Eye (tissue), 1 donor: Measurements from ENCODE around the gene CRACR2A.

Experiments used
- DNase-seq: peaks from one replicate; pipeline ENCODE4 v3.0.0-alpha.2; 2015

Gene CRACR2A

DNA sequence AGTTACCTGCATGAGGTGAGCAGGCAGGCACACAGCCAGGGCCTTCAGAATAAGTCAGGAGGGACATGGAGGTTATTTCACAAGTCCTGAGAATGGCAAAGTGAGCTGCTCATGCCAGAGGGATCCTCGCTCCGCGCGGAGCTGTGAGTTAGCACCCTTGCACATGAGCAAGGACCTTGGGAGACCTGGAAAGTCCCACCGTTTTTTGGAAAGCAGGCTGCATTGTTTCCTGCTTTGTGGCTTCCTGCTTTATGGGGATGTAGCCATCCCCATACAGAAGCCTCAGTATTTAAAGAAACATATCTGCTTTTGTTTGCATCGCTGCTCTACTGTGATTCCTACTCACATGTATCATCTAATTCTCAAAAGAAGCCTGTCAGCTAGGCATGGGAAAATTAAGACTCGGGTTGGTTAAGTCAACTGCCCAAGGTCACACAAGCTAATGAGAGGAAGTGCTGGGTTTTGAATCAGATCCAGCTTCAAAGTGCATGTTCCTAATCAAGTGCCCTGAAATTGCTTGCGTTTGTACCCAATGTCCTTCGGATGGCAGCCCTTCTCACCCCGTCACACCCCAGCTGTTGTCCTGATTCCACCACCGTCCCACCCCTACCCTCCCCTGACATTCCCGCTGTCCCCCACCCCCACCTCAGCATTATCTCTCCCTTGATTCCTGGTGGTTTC, 106.2 kb downstream of the CRACR2A start:
- no peak for DNase-seq

DNA sequence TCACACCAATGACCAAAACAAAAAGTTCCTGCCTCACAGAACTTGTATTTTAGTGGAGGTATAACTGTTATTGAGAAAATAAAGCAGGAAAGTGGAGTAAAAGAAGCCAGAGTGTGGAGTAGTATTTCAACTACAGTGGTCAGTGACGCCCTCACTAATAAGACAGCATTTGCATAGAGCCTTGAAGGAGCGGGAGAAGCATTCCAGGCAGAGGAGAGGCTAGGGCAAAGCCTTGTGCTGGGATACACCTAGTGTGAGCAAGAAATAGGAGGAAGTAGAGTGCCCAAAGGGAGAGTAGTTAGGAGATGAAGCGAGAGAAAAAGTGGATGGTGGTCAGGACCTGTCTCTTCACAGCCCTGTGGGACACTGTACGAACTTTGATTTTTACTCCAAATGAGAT, 107.8 kb downstream of the CRACR2A start:
- no peak for DNase-seq

GRCh38 chr12:3644104-3644503, 108.8 kb downstream of the CRACR2A start:
- DNase-seq = no peak

DNA sequence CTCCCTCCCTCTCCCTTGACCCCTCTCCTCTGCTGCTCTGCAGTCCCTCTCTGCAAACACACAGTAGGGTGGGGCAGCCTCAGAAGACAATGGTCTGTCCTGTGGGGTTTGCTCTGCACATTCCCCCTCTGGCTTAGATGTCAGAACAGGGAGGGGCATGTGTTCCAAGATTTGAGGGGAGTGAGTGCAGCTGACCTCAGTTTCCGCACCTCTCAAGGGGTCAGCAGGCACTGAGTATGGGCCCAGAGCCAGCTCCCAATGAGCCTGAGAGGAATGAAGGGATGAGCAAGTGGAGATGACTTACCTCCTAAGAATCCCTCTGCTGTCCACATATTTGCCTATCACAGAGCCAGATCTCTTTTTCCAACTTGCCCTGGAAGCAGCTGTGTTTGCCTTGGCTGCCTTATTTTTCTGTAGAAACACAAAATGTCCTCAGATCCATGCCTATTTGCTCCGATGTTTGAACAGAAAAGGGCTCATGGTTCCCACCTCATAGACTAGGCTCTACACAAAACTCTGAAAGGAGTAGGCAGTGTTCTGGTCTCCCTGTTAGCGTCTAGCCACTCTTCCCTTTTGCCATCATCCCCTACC, 111.4 kb downstream of the CRACR2A start:
- no peak for DNase-seq

GRCh38 chr12:3636328-3636727, 116.6 kb downstream of the CRACR2A start:
- DNase-seq = no peak

DNA sequence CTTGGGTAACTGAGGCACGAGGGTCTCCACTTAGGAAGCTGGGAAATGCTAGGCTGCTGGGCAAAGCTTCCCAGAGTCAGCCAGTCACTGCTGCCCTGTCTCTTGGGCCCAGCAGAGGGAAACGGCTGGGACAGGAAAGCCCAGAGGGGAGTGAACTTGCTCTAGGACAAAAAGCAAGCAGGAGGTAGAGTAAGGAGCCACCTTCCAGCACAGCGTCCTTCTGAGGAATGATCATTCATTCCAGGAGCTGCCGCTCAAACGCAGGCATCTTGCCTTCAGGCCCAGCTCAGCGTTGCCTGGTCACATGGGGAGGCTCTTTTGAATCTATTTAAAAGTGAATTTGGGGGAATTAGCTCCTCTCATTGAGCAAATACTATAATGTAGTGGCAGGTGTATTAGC, 118.6 kb downstream of the CRACR2A start:
- DNase-seq = no peak

- DNase-seq = no peak
These were observed 119.5 kb downstream of the CRACR2A start for GRCh38 chr12:3633396-3633795.

DNA sequence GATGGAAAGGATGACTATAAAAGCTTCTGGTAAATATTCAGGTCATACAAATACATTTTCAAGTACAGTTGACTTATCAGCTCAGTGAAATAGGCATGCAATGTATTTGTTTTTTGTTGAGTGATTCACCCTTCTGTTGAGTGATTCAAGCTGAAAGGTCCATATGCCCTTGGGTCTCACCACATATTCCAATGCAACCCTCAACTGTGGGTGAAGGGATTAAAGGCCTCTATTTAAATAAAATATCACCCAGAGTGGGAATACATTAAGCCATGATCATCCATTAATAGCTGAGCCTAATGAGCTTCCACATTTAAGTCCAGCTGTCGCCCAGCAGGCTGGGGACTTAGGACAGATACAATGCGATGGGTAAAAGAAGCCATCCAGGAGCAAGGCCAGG, 120.2 kb downstream of the CRACR2A start:
- peak; percentile 60 for DNase-seq

GRCh38 chr12:3632256-3632655, 120.7 kb downstream of the CRACR2A start:
- no peak for DNase-seq

DNA sequence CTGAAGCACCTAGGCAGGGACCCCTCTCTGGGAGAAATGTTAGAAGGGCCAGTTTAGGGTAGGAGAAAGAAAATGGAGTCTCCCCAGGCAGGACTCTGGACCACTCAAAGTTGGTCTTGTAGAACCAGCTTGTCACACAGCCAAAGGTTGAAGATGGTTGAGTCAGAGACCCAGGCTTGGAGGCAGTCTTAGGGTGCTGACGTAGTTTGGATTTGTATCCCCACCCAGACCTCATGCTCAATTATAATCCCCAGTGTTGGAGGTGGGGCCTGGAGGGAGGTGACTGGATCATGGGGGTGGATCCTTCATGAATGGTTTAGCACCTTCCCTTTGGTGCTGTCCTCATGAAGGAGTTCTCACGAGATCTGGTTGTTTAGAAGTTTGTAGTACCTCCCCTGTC, 121.2 kb downstream of the CRACR2A start:
- no peak for DNase-seq

- DNase-seq = no peak
These were observed 121.7 kb downstream of the CRACR2A start for GRCh38 chr12:3631272-3631637.

DNA sequence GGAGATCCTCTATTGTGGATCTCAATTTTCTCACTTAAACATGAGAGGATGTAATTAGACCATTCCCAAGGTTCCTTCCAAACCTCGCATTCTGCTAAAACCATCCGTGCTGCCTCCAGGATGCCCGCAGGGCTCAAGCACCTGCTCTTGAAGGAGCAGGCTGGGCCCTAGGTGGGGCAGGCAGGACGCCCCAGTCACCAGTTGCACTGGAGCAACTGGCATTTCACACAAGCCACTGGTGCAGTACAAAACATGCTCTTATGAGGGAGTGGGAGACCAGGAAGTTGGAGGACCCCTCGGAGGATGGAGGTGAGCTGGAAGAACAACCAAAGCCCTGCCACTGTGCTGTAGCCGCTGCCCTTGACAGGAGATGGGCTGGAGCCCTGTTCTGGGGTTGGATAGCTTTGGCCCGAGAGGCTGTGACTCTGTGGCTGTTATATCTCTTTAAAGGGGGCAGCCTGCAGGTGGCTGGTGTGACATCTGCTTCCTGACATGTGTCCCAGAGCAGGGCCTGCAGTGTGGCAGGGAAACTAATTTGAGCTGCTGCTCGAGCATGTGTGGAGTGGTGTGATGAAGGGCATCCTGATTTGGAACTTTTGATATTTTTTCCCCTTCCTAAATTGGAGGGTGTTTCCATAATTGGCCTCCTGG, 122.2 kb downstream of the CRACR2A start:
- DNase-seq = no peak

GRCh38 chr12:3630111-3630510, 122.8 kb downstream of the CRACR2A start:
- DNase-seq = no peak

- no peak for DNase-seq
These were observed 123.7 kb downstream of the CRACR2A start for GRCh38 chr12:3629057-3629830.

- no peak for DNase-seq
These were observed 124.3 kb downstream of the CRACR2A start for GRCh38 chr12:3628629-3629028.

DNA sequence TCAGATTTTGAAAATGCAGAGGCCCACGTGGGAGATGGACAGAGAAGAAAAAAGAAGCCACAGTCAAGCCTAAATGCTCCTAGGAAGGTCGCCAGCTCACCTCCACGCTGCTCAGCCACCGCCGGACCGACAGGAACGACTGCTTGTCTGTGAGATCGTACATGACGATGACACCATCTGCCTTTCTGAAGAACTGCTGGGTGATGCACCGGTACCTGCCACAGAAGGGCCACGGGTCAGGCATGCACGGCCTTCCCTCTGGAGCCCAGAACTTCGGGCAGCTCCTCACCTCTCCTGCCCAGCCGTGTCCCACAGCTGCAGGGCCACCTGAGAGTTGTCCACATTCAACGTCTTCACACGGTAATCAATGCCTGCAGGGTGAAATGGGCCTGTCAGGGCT, 125.6 kb downstream of the CRACR2A start:
- DNase-seq = no peak

DNA sequence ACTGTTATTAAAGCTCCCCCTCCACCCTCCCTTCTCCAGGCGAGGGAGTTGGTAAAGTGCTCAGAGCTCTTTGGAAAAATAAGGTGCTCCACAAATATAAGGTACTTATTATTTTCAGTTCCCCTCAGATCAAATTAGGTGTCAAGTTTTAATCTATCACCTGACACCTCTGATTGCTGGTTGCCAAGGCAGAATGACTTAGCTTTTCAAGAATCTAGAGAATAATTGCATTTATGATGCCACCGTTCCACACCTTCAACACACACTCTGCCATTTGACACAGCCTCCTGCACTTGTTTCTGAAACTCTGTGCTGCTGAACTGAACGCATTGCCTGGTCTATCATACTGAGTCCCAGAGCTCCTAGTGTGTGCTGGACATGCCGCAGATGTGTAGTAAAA, 128.6 kb downstream of the CRACR2A start:
- no peak for DNase-seq

DNA sequence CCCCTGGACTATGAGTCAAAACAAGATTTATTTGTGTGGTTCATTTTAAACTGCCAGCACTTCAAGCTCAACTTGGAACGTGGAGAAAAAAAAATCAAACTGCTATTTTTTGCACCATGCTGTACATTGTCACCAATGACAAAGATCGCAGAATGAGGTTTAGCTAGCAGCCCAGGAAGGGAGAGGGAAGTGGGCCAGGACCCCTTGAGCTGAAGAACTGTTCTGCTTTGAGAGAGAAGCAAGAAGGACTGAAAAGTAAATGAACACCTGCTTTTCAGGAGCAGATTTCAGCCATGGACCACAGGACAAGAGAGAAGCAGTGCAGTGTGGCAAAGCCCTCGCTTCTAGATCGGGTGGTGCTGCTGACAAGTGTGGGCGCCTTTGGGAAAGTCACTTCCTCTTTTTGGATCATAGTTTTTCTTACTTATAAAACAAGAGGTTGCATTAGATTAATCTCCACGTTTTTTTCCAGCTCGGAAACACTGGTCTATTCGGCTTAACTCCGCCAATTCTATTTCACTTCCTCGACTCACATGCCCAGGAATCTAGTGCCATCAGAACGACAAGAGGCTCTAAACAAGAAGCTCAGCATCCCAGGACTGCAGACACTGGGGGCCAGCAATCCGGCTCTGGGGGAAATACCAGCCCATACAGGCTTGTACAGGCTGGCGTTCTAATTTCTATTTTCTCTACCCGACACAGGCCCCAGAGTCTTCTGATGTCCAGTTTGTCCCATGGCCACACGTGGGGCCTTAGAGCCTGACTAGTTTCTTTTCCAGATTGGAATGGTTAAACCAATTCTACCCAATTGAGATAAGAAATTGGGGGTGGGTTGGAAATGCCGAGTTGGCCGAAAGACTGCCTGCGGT, 129.9 kb downstream of the CRACR2A start:
- no peak for DNase-seq

DNA sequence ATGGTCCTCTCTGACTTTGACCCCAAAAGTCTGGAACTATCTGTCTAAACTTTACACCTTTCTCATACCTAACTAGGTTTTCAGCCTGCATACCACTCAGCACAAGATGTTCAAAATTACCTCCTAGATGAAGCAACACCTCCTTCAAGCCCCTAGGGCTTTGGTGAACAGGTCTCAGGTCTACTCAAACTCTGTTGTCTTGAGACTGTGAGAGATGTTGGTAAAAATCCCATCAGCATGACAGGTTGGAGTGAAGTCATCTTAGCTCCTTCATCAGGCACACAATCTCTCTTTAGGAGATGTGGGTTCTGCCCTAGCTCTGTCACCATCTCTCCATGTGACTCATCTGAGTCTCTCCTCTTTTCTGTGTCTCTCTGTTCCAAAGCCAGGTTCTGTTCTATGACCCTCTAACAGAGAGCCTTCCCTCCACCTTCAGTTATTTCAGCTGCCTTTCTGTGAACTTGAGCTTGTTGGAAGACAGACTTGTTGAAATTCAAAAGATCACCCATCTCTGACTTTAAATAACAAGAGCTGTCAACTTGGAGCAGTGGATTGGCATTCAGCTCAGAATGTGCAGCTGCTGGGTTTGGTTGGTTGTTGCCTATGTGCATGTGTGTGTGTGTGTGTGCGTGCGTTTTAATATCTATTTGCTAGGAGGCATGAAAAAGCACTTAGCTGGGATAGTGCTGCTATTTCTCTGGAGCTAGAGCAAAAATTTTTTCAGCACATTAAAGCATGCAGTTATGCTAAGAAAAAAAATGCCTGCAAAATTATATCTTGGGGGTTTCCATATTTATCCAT, 130.7 kb downstream of the CRACR2A start:
- no peak for DNase-seq

DNA sequence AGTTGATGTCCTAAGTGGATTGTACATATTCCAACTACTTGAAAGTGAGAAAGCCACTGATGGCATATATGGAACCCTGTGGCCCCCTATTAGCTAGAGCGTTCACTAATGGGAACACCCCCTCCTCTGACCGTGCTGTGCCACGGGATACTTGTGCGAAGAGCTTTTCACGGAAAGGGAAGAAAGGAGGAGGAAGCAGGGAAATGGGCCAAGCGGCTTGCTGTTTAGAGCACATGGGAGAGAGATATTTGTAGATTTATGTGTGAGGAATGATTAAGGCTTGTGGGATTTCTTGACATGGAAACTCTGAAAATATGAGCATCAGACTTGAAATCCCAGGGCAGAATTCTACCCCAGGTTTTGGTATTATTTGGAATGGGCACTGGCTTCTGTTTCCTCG, 132.1 kb downstream of the CRACR2A start:
- no peak for DNase-seq

GRCh38 chr12:3617565-3617964, 135.3 kb downstream of the CRACR2A start:
- DNase-seq = no peak

GRCh38 chr12:3615862-3616261, 137.0 kb downstream of the CRACR2A start:
- DNase-seq = no peak
